BLaER1 (cell line): ENCODE measurements around the gene BTBD7.
"Not testable (repeated sequence)": the region's sequence is repeated elsewhere in the genome, so short reads cannot be mapped to it uniquely, and the experiment has no call there.

Experiments used
- H3K27ac ChIP-seq: shearing (Covaris generic); formaldehyde crosslinking; 2 replicates; pipeline ENCODE4 v1.8.1; 2022
- H3K27me3 ChIP-seq: shearing (Covaris generic); formaldehyde crosslinking; 2 replicates; pipeline ENCODE4 v1.8.1; 2022
- H3K36me3 ChIP-seq: shearing (Covaris generic); formaldehyde crosslinking; 2 replicates; pipeline ENCODE4 v1.8.1; 2022
- H3K4me1 ChIP-seq: shearing (Covaris generic); formaldehyde crosslinking; 2 replicates; pipeline ENCODE4 v1.8.1; 2022
- H3K4me2 ChIP-seq: shearing (Covaris generic); formaldehyde crosslinking; 2 replicates; pipeline ENCODE4 v1.8.1; 2022
- H3K4me3 ChIP-seq: shearing (Covaris generic); formaldehyde crosslinking; 2 replicates; pipeline ENCODE4 v1.8.1; 2022
- H3K9ac ChIP-seq: shearing (Covaris generic); formaldehyde crosslinking; 2 replicates; pipeline ENCODE4 v1.8.1; 2022
- H3K9me3 ChIP-seq: shearing (Covaris generic); formaldehyde crosslinking; 2 replicates; pipeline ENCODE4 v1.8.1; 2022
- H4K20me1 ChIP-seq: shearing (Covaris generic); formaldehyde crosslinking; 2 replicates; pipeline ENCODE4 v1.8.1; 2022
- Cebpa-rat ChIP-seq: shearing (Covaris generic); IDR thresholded peaks from 2 replicates; pipeline ENCODE4 v1.8.1; 2022

The BTBD7 gene

DNA sequence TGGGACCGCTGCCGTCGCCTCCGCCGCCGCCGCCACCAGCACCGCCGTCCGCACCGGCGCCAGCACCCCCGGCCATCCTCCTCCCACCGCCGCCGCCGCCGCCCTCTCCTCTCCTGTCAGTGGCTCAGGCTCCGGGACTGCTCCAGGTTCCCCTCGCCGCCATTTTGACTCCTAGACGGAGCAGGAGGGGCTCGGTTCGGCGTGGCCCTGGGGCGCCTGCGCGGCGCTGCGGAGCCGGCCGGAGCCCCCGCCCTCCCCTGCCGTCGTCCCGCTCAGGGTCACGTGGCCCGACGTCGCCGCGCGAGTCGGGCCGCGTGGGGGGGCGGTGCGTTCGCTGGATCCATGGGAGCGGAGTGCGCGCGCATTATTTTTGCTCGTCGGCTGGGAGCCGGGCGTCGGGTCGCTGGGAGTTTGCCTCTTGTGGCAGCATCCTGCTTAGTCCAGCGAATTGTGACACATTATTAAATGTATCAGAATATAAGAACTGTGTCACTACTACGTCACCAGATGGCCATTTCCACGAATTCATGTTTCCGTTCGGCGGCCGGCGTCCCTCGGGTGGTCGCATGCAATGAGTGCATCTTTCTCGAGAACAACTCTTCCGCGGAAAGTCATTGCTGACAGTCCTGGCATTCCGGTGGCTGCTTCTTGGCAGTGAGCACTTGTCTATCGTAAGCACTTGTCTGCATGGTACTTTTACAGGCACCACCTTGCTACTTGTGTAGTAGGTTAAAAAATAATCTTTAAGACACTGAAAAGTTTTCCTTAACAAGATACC, at the start of gene BTBD7:
TSS of gene BTBD7 (minus strand) at position 184 of the 778 bp plus-strand sequence. CDS start 36,985 bp downstream, outside the sequence.
- H4K20me1 ChIP-seq = peaks cover 44% of the 10 kb centered on the region
- peaks cover 28% of the 10 kb centered on the region for H3K9me3 ChIP-seq
- H3K27ac ChIP-seq = peak within 1 kb of the TSS; percentile 95
- TF ChIP-seq Cebpa-rat = no peak
- peak within 1 kb of the TSS; percentile 96 for H3K9ac ChIP-seq
- peak within 1 kb of the TSS; percentile 90 for H3K4me3 ChIP-seq
- peaks cover 36% of the 10 kb centered on the region for H3K4me1 ChIP-seq
- peaks cover 19% of the 10 kb centered on the region for H3K36me3 ChIP-seq
- H3K27me3 ChIP-seq = no peaks in the 10 kb centered on the region
- peak within 1 kb of the TSS; percentile 87 for H3K4me2 ChIP-seq

GRCh38 chr14:93381644-93382043, 48.8 kb upstream of the BTBD7 start:
- H3K9ac ChIP-seq = no peak overlapping the region
- TF ChIP-seq Cebpa-rat = no peak
- H3K4me2 ChIP-seq = no peak overlapping the region
- no peak overlapping the region for H3K4me3 ChIP-seq
- no peaks in the 10 kb centered on the region for H3K36me3 ChIP-seq
- peaks cover 7% of the 10 kb centered on the region; the same call in 1 of the 2 replicates for H3K9me3 ChIP-seq
- no peaks in the 10 kb centered on the region for H3K27me3 ChIP-seq
- H3K27ac ChIP-seq = no peak overlapping the region
- H3K4me1 ChIP-seq = no peaks in the 10 kb centered on the region
- H4K20me1 ChIP-seq = no peaks in the 10 kb centered on the region

DNA sequence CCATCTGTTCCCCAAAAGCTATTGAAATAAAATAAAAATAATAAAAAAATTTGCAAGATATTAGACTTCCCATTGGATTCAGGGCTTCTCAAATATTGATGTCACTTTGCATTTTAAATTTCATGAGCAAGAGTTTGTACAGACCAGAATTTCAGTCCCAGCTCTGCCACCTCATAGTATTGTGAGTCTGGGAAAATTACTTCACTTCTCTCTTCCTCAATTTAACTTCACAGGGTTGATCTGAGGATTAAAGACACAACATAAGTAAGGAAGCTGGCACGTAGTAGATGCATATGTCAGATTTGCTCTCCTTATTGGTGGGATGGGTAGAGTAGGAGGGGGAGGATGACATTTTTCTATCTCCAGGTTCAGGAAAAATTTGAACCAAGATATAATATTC, 47.0 kb upstream of the BTBD7 start:
- Histone ChIP-seq H3K27me3 (no peaks in the 10 kb centered on the region), H4K20me1 (no peaks in the 10 kb centered on the region), H3K4me1 (peaks cover 7% of the 10 kb centered on the region), H3K4me3 (no peak overlapping the region), H3K36me3 (no peaks in the 10 kb centered on the region), H3K4me2 (no peak overlapping the region), H3K27ac (no peak overlapping the region), H3K9ac (no peak overlapping the region), H3K9me3 (peaks cover 7% of the 10 kb centered on the region; the same call in 1 of the 2 replicates)
- no peak for TF ChIP-seq Cebpa-rat

DNA sequence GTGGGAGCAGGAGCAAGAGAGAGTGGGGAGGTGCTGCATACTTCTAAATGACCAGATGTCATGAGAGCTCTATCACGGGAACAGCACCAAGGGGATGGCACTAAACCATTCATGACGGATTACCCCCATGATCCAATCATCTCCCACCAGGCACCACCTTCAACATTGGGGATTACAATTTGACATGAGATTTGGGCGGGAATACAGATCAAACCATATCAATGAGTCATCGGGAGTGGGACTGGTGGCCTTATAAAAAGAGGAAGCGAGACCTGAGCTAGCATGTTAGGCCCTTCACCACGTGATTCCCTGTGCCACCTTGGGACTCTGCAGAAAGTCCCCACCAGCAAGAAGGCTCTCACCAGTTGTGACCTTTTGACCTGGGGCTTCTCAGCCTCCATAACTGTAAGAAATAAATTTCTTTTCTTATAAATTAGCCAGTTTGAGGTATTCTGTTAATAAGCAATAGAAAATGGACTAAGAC, 42.9 kb upstream of the BTBD7 start:
- Histone ChIP-seq H3K9me3 (no peaks in the 10 kb centered on the region; the same call in 1 of the 2 replicates), H3K4me3 (no peak overlapping the region), H3K4me2 (peak overlapping the region; percentile 12; the same call in 1 of the 2 replicates), H3K27me3 (no peaks in the 10 kb centered on the region), H3K36me3 (no peaks in the 10 kb centered on the region), H4K20me1 (no peaks in the 10 kb centered on the region), H3K27ac (no peak overlapping the region), H3K4me1 (peaks cover 7% of the 10 kb centered on the region), H3K9ac (no peak overlapping the region)
- TF ChIP-seq Cebpa-rat = no peak

GRCh38 chr14:93369713-93370266, 37.0 kb upstream of the BTBD7 start:
- Histone ChIP-seq H3K27ac (peak overlapping the region; percentile 75), H4K20me1 (no peaks in the 10 kb centered on the region), H3K4me2 (peak overlapping the region; percentile 75), H3K9ac (peak overlapping the region; percentile 12; the same call in 1 of the 2 replicates), H3K36me3 (no peaks in the 10 kb centered on the region), H3K27me3 (no peaks in the 10 kb centered on the region), H3K4me3 (0 out of 2 replicates have a peak overlapping the region, but pooled peaks have one; percentile 31), H3K4me1 (peaks cover 18% of the 10 kb centered on the region), H3K9me3 (no peaks in the 10 kb centered on the region; the same call in 1 of the 2 replicates)
- no peak for TF ChIP-seq Cebpa-rat

DNA sequence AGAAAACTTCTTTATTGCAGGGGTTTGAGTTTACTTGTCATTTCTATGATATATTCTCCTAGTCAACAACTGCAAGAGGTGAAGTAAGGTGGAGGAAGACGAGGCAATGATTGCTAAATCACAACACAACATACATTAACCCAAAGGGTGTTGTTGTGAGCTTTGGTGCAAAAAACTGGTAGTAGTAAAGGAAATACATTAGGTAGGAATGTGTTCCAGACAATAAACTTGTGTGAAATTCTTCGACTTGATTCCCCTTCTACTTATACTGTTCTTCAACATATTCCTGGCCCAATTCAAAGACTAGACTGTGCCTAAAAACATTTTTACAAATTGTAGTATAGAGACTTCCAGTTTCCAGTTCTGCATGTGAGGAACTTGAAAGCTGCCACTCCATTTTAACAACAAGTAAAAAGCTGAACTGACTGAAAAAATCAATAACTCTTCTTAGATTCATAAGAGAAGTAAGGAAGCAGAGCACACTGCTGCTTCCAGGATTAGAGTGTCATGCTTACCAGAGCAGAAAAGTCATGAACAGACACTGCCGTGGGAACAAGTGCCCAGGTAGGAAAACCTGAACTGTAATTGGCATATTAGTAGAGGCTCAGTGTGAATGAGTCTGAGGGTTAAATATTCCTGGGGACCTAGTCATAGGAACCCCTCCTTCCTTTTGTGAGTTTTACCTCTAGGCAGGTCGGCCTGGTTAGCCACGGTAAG, 36.3 kb upstream of the BTBD7 start:
- peaks cover 18% of the 10 kb centered on the region for H3K4me1 ChIP-seq
- H3K27ac ChIP-seq = peak overlapping the region; percentile 75
- no peaks in the 10 kb centered on the region for H3K36me3 ChIP-seq
- H3K27me3 ChIP-seq = no peaks in the 10 kb centered on the region
- no peak for TF ChIP-seq Cebpa-rat
- no peaks in the 10 kb centered on the region for H4K20me1 ChIP-seq
- H3K9ac ChIP-seq = peak overlapping the region; percentile 12; the same call in 1 of the 2 replicates
- H3K4me2 ChIP-seq = peak overlapping the region; percentile 75
- H3K4me3 ChIP-seq = 0 out of 2 replicates have a peak overlapping the region, but pooled peaks have one; percentile 31
- no peaks in the 10 kb centered on the region; the same call in 1 of the 2 replicates for H3K9me3 ChIP-seq

GRCh38 chr14:93354873-93355272, 22.0 kb upstream of the BTBD7 start:
- H3K27me3 ChIP-seq, H4K20me1 ChIP-seq, H3K4me2 ChIP-seq, H3K9ac ChIP-seq, H3K36me3 ChIP-seq, H3K27ac ChIP-seq, H3K4me1 ChIP-seq, H3K4me3 ChIP-seq: not testable (repeated sequence)
- peaks cover 10% of the 10 kb centered on the region; the same call in 1 of the 2 replicates for H3K9me3 ChIP-seq

DNA sequence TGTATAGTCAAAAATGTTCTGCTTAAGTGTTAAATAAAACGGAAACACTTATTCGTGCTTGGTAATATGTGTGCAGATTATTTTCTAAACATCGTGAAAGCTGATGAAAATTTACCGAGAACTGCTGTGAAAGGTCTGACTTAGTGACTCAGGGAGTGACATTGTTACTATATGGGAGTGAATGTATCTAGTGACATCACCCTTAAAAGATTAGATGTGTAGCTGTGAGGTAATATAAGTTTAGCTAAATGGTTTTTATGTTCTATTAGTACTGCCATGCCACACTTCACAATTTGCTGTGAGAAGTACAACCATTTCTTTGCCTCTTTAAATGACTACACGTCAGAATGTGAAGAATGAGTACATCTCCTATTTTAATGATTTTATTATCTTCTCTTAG, 15.5 kb upstream of the BTBD7 start:
- Histone ChIP-seq H4K20me1 (no peaks in the 10 kb centered on the region), H3K4me1 (peaks cover 26% of the 10 kb centered on the region), H3K9ac (no peak overlapping the region), H3K27ac (peak overlapping the region; percentile 89), H3K4me2 (peak overlapping the region; percentile 56), H3K4me3 (no peak overlapping the region), H3K27me3 (no peaks in the 10 kb centered on the region), H3K9me3 (peaks cover 42% of the 10 kb centered on the region), H3K36me3 (0 out of 2 replicates have a peak, but pooled peaks cover 3% of the 10 kb centered on the region)
- TF ChIP-seq Cebpa-rat = no peak

DNA sequence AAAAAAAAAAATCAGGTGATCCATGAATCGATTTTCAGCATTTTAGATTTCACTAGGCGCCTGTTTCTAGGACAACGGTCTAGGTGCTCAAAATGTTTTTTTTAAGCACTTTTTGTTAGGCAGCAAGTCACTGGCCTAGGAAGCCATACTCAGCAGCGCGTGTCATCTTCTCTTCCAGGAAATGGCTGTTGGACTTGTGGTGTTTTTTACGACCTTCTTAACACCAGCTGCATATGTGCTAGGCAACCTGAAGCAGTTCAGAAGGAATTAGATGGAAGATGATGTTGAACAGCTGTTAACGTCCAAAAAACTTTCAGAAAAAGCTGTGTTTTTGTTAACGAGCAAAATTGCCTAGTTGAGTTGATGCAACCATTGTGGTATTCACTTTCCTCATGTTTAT, 15.0 kb upstream of the BTBD7 start:
- Histone ChIP-seq H3K27ac (peak overlapping the region; percentile 89), H3K4me1 (peaks cover 26% of the 10 kb centered on the region), H3K9me3 (peaks cover 46% of the 10 kb centered on the region), H3K27me3 (no peaks in the 10 kb centered on the region), H3K4me3 (peak overlapping the region; percentile 55), H3K4me2 (peak overlapping the region; percentile 56), H4K20me1 (no peaks in the 10 kb centered on the region), H3K9ac (peak overlapping the region; percentile 38; the same call in 1 of the 2 replicates), H3K36me3 (0 out of 2 replicates have a peak, but pooled peaks cover 3% of the 10 kb centered on the region)
- no peak for TF ChIP-seq Cebpa-rat
